A673 (cell line): Measurements from ENCODE around the gene TSHZ2. TPM values are rescaled to one million over a fixed set of nuclear protein-coding genes. Genes with fewer than 3 reads are reported as not detected.
"Not testable (repeated sequence)": the region's sequence is repeated elsewhere in the genome, so short reads cannot be mapped to it uniquely, and the experiment has no call there.

ENCODE experiments used
- BruUV-seq: library from RNA; stranded (reverse); fragments of 400-500 nt; replicated peaks from 2 replicates; lab custom pipeline; 2021; lab: Mats Ljungman, UMichigan
- CTCF ChIA-PET: fragments of 300-600 bp; sonication (Branson Sonifier 250); formaldehyde crosslinking; loops from one replicate; lab custom pipeline; 2022; ENCODE audit warnings: antibody characterized with exemption; lab: Charles Lee
- POLR2A ChIA-PET: fragments of 300-600 bp; sonication (Branson Sonifier 250); formaldehyde crosslinking; loops from one replicate; lab custom pipeline; 2022; ENCODE audit warnings: antibody characterized with exemption; ENCODE audit not compliant: low non-redundant PET; lab: Charles Lee
- DNase-seq: peaks from one replicate; pipeline ENCODE4 v3.0.0-alpha.2; 2015; ENCODE audit warnings: low spot score
- H3K27ac ChIP-seq: fragments of 200-600 bp; sonication (generic); 2 replicates; pipeline ENCODE4 v1.5.1; 2016; ENCODE audit warnings: mixed run types, low read depth, mild to moderate bottlenecking, mixed read lengths, antibody characterized with exemption, low read length; ENCODE audit not compliant: poor library complexity, severe bottlenecking
- H3K27me3 ChIP-seq: fragments of 200-600 bp; sonication (generic); replicated peaks from 2 replicates; pipeline ENCODE4 v1.6.1; 2017; ENCODE audit warnings: mixed run types, low read depth, mild to moderate bottlenecking, mixed read lengths, antibody characterized with exemption, low read length; ENCODE audit not compliant: insufficient read depth, poor library complexity
- H3K36me3 ChIP-seq: fragments of 200-600 bp; sonication (generic); 2 replicates; pipeline ENCODE4 v1.6.1; 2016; ENCODE audit warnings: mixed run types, mild to moderate bottlenecking, mixed read lengths, antibody characterized with exemption, low read length; ENCODE audit not compliant: insufficient read depth, poor library complexity, severe bottlenecking
- H3K4me1 ChIP-seq: fragments of 200-600 bp; sonication (generic); 2 replicates; pipeline ENCODE4 v1.6.1; 2017; ENCODE audit warnings: mixed run types, mild to moderate bottlenecking, mixed read lengths, antibody characterized with exemption, low read length; ENCODE audit not compliant: insufficient read depth, poor library complexity, severe bottlenecking
- H3K4me3 ChIP-seq: fragments of 200-600 bp; sonication (generic); 2 replicates; pipeline ENCODE4 v1.5.1; 2016; ENCODE audit warnings: low read depth, mixed run types, mild to moderate bottlenecking, mixed read lengths, low read length; ENCODE audit not compliant: poor library complexity, severe bottlenecking
- H3K9me3 ChIP-seq: fragments of 200-600 bp; sonication (generic); 2 replicates; pipeline ENCODE4 v1.6.1; 2016; ENCODE audit warnings: mixed run types, low read depth, mild to moderate bottlenecking, mixed read lengths, antibody characterized with exemption, low read length; ENCODE audit not compliant: poor library complexity, severe bottlenecking
- CTCF ChIP-seq: fragments of 300-800, 200-600 bp; sonication (generic); conservative IDR thresholded peaks from 2 replicates; pipeline ENCODE4 v1.5.1; 2017; ENCODE audit warnings: low read depth, mild to moderate bottlenecking, antibody characterized with exemption, low read length, moderate library complexity, mixed read lengths
- EZH2 ChIP-seq: fragments of 200-600 bp; sonication (generic); IDR thresholded peaks from 2 replicates; pipeline ENCODE4 v1.6.1; 2017; ENCODE audit warnings: borderline replicate concordance, low read depth, mild to moderate bottlenecking, mixed read lengths, antibody characterized with exemption, low read length; ENCODE audit not compliant: poor library complexity, severe bottlenecking
- intact Hi-C: fragments of 100-400 bp; cut with micrococcal nuclease; formaldehyde crosslinking; loops from one replicate; pipeline ENCODE4 v1.10.0; 2022; ENCODE audit not compliant: unreplicated experiment
- total RNA-seq: library from RNA; stranded (reverse); gene quantifications from 2 replicates; pipeline ENCODE4 v1.2.3, GENCODE V29; 2021

The TSHZ2 gene
- total RNA-seq, 1 experiment from 2014 or later: 4.1 TPM

GRCh38 chr20:53365539-53366075 lies 393.4 kb downstream of the TSHZ2 start:
- Histone ChIP-seq H3K27me3 (no peaks in the 10 kb centered on the region), H3K27ac (no peak overlapping the region), H3K4me1 (peaks cover 11% of the 10 kb centered on the region), H3K36me3 (no peaks in the 10 kb centered on the region), H3K9me3 (no peaks in the 10 kb centered on the region), H3K4me3 (no peak overlapping the region)
- intact Hi-C loops: no loop called here
- no peak for DNase-seq
- no TSS peak for BruUV-seq
- POLR2A ChIA-PET: no interaction called here
- CTCF ChIA-PET: no interaction called here
- TF ChIP-seq EZH2: no peak
- no peak for TF ChIP-seq CTCF

GRCh38 chr20:53366928-53367327 lies 394.8 kb downstream of the TSHZ2 start:
- POLR2A ChIA-PET, H3K27ac ChIP-seq, intact Hi-C loops, H3K36me3 ChIP-seq, H3K4me3 ChIP-seq, DNase-seq, H3K27me3 ChIP-seq, BruUV-seq, CTCF ChIA-PET, H3K9me3 ChIP-seq, H3K4me1 ChIP-seq: not testable (repeated sequence)

GRCh38 chr20:53369871-53370270 lies 397.7 kb downstream of the TSHZ2 start:
- POLR2A ChIA-PET: no interaction called here
- no peaks in the 10 kb centered on the region for H3K27me3 ChIP-seq
- no TSS peak for BruUV-seq
- CTCF ChIA-PET: interaction anchor here (0.7 kb wide), 1 partner anchor 310 kb away, joined by 4 read pairs; no protein-coding TSS in a partner anchor
- no peak overlapping the region for H3K27ac ChIP-seq
- H3K4me1 ChIP-seq: peaks cover 6% of the 10 kb centered on the region
- TF ChIP-seq EZH2: no peak
- TF ChIP-seq CTCF: no peak
- no peak for DNase-seq
- no peak overlapping the region for H3K4me3 ChIP-seq
- H3K9me3 ChIP-seq: no peaks in the 10 kb centered on the region
- intact Hi-C loops: no loop called here
- H3K36me3 ChIP-seq: no peaks in the 10 kb centered on the region
